Endothelial cell of hepatic sinusoid (primary cell): ENCODE measurements around the gene DCTN4.

Source experiments
- in situ Hi-C: cut with HindIII; loops from 2 replicates; pipeline ENCODE4 v1.10.0; 2017; ENCODE audit warnings: low sequenced_read_pairs

Gene DCTN4

GRCh38 chr5:150672884-150673275 lies 85.9 kb downstream of the DCTN4 start:
- in situ Hi-C loops, result loop anchor here (25.0 kb wide), 1 partner anchor 211 kb away; no protein-coding TSS in a partner anchor

- in situ Hi-C loops, result loop anchor here (25.0 kb wide), 1 partner anchor 210 kb away; no protein-coding TSS in a partner anchor
Observed at GRCh38 chr5:150672237-150672883, 86.5 kb downstream of the DCTN4 start.

GRCh38 chr5:150671509-150672236 lies 87.1 kb downstream of the DCTN4 start:
- in situ Hi-C loops, result loop anchor here (25.0 kb wide), 1 partner anchor 209 kb away; no protein-coding TSS in a partner anchor

GRCh38 chr5:150670948-150671310 lies 87.9 kb downstream of the DCTN4 start:
- in situ Hi-C loops, result loop anchor here (25.0 kb wide), 1 partner anchor 209 kb away; no protein-coding TSS in a partner anchor

GRCh38 chr5:150670275-150670947 lies 88.4 kb downstream of the DCTN4 start:
- in situ Hi-C loops, result loop anchor here (25.0 kb wide), 1 partner anchor 208 kb away; no protein-coding TSS in a partner anchor

- in situ Hi-C loops, result loop anchor here (25.0 kb wide), 1 partner anchor 203 kb away; no protein-coding TSS in a partner anchor
Observed at GRCh38 chr5:150665044-150665443, 93.8 kb downstream of the DCTN4 start.

- in situ Hi-C loops, result loop anchor here (5.0 to 25.0 kb wide), 3 partner anchors 38 to 202 kb away; partner anchors contain the start of gene RBM22
Observed at GRCh38 chr5:150663936-150664335, 94.9 kb downstream of the DCTN4 start.

- in situ Hi-C loops, result loop anchor here (5.0 to 25.0 kb wide), 3 partner anchors 39 to 201 kb away; partner anchors contain the start of gene RBM22
Observed at GRCh38 chr5:150662731-150663516, 95.9 kb downstream of the DCTN4 start.

GRCh38 chr5:150661821-150662596 lies 96.8 kb downstream of the DCTN4 start:
- in situ Hi-C loops, result loop anchor here (5.0 to 25.0 kb wide), 3 partner anchors 40 to 200 kb away; partner anchors contain the start of gene RBM22

GRCh38 chr5:150661086-150661485 lies 97.7 kb downstream of the DCTN4 start, which contains the start of gene MYOZ3:
Gene MYOZ3 (plus strand): TSS chr5:150661251. CDS start chr5:150662942, 1,691 bp downstream.
- in situ Hi-C loops, result loop anchor here (5.0 to 25.0 kb wide), 3 partner anchors 41 to 199 kb away; partner anchors contain the start of gene RBM22

- in situ Hi-C loops, result loop anchor here (5.0 to 25.0 kb wide), 3 partner anchors 42 to 198 kb away; partner anchors contain the start of gene RBM22
Observed at GRCh38 chr5:150660108-150660831, 98.5 kb downstream of the DCTN4 start.

GRCh38 chr5:150659360-150660107 lies 99.3 kb downstream of the DCTN4 start:
- in situ Hi-C loops, result loop anchor here (5.0 to 25.0 kb wide), 4 partner anchors 42 to 197 kb away; partner anchors contain the start of gene RBM22

GRCh38 chr5:150658699-150659265 lies 100.0 kb downstream of the DCTN4 start:
- in situ Hi-C loops, result loop anchor here (5.0 to 25.0 kb wide), 2 partner anchors 101 to 196 kb away; no protein-coding TSS in a partner anchor
